ENCODE results near the gene GPR84.
A peak's percentile ranks its signal among the peaks of the same experiment; 100 is the strongest.

The GPR84 gene

DNA sequence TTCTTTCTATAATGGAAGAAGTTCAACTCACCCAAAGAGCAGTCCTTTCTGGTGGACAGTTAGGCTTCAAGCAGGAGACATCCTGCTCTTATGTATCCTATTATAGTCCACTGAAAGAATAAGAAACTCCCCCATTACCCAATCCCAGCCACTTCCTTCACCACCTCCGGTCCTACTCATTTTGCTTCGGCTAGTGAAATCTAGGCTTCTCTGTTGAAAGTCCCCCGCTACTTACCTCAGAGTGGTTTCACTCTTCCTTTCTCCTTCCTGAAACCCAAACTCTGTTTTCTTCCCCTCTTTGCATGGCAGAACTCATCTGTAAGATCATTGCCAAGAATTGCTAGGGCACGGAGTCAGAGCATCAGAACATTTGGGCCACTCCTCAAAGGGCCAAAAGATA lies at the start of gene GPR84:
TSS of gene GPR84 (minus strand) at position 74 of the 400 bp plus-strand sequence. CDS start 635 bp downstream, outside the sequence.
- DNase-seq (ENCODE audit: low read depth in 4 of 4, low spot score in 1 of 4), result no peak

DNA sequence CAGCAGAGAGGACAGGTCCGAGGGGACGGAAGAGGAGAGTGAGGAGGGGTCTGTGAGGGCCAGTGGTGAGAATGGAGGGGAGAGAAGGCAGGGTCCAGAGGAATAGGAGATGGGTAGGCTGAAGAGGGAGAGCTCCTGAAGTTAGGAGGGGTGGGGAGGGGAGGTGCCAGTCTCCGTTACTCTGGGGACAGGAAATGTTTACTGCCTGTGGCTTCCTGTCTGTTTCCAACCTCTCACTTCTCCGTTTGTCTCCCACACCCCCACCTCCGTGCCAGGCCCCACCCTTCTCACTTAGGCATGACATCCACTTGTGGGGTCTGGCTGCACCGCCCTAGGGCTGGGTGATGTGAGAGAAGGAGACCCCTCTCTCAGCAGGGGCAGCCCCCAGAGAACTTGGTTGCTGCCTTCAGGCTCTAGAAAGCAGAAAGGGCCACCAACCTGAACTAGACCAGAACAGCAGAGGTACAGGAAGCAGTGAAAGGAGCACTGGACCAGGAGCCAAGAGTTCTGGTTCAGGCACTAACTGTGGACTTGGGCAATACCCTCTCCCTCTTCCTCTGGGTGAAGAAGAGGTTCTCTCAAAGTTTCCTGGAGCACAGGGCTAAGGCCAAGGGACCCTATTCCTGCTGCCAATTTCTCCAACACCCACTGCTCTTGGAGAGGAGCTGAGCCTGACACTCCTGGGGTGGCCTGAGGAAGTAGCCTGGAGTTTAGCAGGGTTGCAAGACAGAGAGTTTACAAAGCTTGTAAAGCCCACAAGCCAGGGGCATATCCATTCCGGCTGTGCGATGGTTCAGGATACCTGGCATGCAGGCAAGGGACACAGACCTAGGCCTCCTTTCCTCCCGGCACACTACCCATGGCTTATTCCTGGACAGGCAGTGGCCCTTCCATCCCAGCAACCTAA lies 49.3 kb upstream of the GPR84 start:
- peak in 2 of 4 experiments; percentile 30 to 32 for DNase-seq (ENCODE audit: low read depth in 4 of 4, low spot score in 1 of 4)

DNA sequence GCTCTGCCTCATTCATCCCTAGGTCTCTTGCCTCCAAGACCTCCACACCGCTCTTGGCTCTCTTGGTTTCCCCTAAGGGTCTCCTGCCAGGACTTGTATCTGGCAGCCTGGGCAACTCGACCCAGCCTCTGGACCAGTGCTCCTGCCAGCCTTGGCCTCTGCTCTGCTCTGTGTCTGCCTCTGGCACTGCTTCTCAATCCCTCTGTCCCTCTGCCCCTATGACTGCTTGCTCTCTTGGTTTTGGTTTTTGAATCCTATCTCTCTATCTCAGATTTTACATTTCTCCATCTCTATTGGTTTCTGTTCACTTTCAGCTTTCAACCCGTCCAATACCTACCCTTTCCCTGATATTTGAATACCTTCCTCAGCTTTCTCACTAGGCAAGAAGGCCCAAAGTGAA lies 48.5 kb upstream of the GPR84 start:
- DNase-seq (ENCODE audit: low read depth in 4 of 4, low spot score in 1 of 4), result no peak

DNA sequence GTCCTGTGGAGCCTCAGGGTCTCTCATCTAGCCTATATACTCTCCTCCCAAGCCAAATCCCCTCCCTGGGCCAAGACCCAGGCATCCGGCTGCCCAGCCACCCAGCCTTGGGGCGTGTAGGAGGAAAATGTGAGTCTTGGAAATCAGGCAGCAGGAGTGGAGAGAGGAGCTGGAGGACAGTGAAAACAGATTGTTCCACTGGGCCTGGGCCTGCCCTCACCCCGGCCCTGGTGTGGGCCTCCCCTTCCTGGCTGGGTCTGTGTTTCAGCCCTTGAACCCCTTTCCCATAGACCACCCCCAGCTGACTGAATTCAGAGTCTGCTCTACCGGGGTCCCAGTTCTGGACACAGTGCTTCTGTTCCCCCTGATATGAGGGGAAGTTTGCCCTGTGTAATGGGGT lies 48.1 kb upstream of the GPR84 start:
- no peak for DNase-seq (ENCODE audit: low read depth in 4 of 4, low spot score in 1 of 4)

DNA sequence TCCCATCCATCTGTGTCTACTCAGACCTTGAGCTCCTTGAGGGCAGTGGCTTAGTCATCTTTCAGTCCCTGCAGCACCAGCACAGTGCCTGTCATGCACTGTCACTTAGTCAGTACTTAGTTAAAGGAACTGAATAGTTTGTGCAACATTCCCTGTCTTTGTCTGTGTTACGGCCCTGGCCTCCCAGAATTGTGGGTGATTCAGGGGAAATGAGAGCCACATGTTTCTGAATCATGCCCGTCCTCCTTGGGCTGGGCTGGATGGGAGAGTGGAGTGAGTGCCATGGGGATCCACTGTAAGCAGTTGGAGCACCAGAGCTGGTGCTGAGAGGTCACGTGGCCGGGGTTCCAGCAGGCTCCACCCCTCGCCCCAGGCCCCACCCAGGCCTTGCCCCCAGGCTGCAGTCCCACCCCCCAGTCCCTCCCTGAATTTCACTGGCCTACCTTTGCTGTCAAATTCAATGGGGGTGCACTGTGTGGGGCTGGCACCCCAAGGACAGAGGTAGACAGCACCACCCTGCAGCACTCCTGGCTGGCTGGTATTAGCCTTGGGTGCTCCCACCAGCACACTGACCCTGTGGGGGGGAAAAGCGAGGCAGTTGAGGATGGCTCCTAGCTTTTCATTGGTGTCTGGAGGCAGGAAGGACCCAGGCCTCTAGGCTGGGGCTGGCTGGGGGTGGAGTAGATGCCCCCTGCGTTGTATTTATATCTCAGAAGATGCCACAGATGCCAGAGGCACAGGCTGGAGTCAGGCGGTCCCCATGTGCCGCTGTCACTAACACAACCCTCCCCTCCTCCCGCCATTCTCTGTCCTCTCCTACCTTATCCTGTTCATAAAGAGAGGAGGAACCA lies 47.3 kb upstream of the GPR84 start:
- DNase-seq (ENCODE audit: low read depth in 4 of 4, low spot score in 1 of 4), result peak in 3 of 4 experiments; percentile 30 to 59 (median 44)

DNA sequence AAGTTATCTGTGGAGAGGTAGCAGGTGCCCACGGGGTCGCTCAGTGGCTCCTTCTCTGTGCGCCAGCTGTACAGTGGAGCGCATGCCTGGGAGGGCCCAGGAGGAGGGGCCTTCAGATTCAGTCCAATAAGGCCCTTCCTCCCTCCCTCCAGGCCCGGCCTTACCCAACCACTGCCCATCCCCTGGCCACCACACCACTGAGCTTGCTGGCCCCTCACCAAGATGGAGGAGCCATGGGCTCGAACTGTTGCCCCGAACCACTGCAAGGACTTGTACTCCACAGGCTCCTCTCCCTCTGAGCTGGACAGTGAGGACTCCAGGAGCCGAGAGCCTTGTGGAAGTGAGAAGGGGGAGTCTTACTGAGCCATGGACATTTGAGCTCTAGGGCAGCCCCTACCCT lies 45.0 kb upstream of the GPR84 start:
- DNase-seq (ENCODE audit: low read depth in 4 of 4, low spot score in 1 of 4), result no peak

DNA sequence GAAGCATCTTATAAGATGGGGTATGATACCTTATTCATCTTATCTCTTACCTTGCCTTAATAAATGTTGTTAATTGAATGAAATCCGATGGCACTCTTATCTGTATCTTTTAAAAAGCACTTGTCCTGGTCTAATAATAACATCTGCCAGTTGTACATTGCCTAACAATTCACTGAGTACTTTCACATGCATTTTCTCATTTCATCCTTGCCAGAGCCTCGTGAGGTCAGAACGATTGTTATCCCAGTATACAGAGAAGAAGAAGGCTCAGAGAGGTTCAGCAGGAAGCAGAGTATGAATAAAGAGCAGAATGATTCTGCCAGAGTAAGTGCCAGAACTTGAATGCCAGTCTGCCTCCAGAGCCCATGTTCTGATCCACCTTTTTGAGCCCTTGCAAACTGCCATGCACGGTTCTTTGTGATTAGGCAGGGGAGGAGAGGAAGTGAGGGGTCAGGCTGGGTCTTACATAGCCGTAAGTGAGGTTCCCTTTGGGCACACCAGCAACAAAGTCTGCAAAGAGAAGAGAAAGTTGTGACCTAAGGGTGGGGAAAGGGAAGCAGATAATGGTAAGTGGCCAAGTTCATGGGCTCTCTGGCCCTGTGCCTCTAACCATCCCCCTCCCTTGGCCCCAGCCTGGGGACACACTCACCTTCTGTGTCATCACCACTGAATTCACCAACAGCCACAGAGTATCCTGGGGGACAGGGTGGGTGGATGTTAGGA lies 43.1 kb upstream of the GPR84 start:
- no peak for DNase-seq (ENCODE audit: low read depth in 4 of 4, low spot score in 1 of 4)

DNA sequence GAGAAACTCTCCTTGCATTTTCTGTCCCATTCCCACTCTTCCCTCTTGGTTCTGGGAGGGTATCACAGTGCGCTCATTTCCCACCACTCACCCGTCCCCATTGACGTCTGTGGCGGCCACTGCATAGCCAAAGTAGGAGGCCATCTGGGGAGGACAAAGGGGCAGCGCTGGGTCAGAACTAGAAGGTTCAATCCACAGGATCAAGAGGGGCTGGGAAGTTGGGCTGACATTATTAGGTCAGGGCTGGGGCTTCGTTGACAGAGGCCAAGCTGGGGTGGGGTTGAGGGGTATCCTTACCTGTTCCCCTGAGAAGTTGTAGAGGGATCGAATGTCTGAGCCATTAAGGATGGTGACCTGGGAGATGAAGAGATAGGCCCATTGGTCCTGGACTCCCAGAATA lies 41.3 kb upstream of the GPR84 start:
- DNase-seq (ENCODE audit: low read depth in 4 of 4, low spot score in 1 of 4), result no peak

DNA sequence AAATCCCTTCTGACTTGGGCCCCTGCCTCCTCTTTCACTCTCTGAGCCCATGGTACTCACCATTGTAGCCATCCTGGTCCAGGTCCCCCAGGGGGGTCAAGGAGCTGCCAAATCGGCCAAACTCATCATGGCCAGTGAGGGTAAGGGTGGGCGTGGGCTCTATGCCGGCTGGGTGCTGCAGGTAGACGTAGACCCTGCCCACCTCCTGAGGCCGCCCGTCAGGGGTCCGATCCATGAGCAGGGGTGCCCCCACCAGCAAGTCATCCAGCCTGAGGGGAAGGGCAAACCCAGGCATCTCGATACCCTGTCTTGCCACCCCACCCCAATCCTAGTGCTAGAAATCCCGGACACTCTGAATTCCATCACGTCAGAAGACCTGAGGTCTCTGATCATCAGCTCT lies 40.8 kb upstream of the GPR84 start:
- DNase-seq (ENCODE audit: low read depth in 4 of 4, low spot score in 1 of 4), result no peak

DNA sequence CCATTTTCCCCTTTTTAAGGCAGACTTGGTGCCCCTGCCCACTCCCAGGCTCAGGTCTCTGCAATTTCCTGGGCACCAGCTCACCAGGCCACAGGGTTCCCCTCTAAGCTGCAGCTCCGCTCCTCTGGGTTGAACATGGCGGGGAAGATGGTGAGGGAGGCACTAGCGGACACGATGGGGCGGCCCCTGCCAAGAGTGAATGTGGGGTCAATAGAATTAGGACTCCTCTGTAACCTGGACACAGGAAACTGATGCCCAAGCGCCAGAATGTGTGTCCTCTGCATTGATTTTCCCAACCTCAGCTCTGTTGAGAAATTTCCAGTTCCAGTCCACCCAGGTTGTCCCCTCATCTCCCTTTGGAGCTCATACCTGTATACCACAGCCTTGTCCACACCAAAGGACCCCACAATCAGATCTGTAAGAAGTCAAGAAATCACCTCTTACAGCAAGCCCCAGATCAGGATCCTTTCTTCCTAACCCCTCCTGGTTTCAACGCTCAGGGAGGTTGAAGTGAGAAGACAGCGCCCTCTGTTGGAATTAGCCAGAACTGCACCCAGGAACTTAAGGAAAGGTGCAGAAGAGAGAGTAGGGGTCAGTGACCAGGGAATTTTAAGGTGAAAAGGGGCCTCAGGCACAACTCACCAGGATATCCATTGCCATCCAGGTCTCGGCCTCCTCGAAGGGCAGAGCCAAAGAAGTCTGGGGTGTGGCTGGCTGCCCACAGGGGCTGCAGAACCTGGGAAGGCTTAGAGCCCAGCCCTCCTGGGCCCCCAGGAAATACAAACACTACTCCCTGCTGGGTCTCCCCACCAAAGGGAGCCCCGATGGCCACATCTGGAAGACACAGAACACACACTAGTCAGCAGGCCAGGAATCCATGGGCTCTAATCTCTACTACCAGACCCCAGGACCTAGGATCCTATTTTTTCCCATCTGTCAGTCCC lies 40.0 kb upstream of the GPR84 start:
- DNase-seq (ENCODE audit: low read depth in 4 of 4, low spot score in 1 of 4), result peak; percentile 34 to 51 (median 43)

DNA sequence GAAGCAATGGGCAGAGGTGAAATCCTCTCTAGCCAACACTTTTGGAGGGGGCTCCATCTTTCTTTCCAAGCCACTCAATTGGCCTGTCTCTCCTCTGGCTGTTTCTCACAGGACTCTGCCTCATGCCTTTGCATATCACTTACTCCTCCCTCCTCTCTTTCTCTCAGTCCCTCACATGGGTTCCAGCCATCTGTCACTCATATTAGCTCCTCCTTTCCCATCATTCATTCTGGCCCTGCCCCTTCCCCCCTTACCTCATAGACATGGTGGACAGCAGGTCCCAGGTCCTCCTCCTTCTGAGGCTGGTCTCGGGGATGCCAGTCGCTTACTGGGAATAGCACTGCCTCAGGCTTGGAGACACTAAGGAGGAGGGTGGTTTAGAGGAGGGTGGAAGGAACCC lies 36.8 kb upstream of the GPR84 start:
- no peak for DNase-seq (ENCODE audit: low read depth in 4 of 4, low spot score in 1 of 4)

DNA sequence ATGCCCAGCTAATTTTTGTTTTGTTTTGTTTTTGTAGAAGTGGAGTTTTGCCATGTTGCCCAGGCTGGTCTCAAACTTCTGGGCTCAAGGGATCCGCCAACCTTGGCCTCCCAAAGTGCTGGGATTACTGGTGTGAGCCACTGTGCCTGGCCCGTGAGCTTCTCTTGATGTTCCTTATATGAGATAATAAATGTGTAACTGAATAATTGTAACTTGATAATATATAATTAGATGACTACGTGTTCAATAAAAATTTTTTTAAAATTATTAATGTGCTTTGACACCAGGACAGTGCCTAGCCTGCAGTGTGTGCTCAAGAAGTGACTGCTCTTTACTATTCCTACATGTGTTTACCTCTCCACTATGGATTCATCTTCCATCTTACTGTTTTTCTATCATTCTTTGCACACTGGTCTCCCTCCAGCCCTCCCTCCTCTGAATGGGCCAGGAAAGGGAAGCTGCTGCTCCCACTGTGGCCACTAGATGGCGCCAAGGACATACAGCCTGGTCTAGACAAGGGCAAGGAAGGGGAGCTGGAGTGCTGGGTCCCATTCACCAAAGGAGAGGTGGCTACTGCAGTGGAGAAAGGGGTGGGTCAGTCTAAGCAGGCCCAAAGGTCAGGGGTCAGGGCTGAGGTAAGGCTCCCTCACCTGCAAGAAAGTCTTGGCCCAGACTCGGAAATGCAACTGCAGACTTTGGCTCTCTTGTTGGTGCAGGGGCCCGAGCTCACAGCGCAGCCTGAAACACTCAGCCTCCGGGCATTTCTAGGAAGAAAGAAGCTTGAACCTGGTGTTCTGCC lies 34.9 kb upstream of the GPR84 start:
- DNase-seq (ENCODE audit: low read depth in 4 of 4, low spot score in 1 of 4), result peak; percentile 69 to 84 (median 78)

DNA sequence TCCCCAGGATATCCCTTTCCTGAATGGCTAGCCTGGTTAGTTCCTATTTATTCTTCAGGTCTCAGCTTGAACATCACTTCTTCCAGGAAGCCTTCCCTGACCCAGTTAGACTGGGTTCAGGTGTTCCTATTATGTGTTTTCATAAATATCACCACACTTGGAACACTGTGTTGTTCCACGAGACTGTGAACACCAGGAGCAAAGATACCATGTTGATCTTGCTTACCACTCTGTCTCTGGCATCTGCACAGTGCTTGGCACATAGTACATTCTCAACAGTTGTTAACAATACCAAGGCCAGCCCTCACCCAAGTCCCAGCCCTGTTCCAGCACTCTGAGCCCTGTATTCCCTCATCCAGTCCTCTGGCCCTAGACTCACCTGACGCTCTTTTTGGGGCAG lies 33.9 kb upstream of the GPR84 start:
- no peak for DNase-seq (ENCODE audit: low read depth in 4 of 4, low spot score in 1 of 4)

DNA sequence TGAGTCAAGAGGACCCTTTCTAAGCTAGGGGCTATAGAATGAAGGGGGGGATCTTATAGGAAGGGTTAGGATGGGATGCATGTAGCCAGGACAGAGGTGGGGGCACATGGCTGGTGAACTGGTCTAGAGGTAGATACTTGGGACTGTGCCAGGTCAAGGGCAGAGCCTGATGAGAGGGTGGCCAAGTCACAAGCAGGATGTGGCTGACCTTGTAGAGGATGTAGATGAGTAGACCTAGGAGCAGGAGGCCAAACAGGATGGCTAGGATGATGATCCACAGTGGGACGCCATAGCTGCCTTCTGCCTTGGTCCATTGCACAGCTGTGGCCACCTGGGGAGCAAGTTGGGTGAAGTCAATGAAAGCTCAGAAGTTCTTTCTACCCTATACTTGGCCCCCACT lies 32.9 kb upstream of the GPR84 start:
- no peak for DNase-seq (ENCODE audit: low read depth in 4 of 4, low spot score in 1 of 4)

DNA sequence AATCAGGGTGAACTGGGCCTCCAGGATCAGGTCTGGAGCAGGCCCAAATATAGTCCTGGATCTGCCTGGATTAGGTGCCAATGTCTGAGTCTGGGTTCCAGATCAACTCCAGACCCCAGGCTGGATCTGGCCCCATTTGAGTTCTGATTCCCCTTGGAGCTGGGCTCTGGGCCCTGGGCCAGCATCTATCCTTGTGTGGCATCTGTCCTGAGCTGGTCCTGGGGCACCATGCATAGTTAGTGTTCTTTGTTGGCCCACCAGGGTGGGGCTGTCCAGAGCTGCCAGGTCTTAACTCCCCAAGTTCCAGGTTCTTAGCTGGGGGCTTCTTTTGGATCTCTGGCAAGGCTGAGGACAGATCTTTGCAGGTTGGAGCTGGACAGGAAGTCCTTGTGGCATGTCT lies 31.3 kb upstream of the GPR84 start:
- no peak for DNase-seq (ENCODE audit: low read depth in 4 of 4, low spot score in 1 of 4)

DNA sequence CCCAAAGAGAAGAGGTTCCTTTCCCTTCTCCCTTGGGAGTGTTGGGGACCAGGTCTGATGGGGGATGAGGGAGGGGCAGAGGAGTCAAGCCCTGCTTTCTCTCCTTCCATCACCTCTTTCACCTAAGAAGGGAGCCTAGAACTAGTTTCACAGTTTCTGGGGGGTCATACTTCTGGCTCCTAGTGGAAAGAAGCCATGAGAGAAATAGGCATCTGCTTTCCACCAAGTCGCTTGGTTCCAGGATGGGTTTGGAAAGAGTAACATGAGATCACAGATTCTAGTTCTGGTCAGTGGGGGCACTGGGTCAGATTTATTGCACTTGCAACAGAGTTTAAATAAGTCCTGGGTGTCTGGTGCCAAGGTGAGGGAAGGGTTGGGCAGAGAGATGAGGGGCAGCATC lies 30.7 kb upstream of the GPR84 start:
- DNase-seq (ENCODE audit: low read depth in 4 of 4, low spot score in 1 of 4), result no peak

DNA sequence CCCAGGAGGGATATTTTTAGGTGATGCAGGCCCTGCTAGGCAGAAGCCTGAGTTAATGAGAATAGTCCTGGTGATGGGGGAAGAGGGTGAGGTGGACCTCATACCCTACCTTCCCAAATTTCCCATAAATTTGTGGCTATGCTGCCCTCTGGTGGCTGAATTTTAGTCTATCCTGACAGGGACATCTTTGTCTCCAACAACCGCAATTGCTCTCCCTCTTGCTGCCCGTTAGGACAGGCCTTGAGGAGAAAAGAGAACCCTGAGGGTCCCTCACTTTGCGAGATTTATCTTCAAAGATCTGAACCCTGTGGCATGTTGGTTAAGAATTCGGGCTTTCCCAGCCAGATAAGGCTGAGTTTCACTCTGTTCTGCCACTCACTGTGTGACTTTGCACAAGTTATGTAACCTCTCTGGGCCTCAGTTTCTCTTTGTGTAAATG lies 30.0 kb upstream of the GPR84 start:
- DNase-seq (ENCODE audit: low read depth in 4 of 4, low spot score in 1 of 4), result peak in 1 of 4 experiments; percentile 26

DNA sequence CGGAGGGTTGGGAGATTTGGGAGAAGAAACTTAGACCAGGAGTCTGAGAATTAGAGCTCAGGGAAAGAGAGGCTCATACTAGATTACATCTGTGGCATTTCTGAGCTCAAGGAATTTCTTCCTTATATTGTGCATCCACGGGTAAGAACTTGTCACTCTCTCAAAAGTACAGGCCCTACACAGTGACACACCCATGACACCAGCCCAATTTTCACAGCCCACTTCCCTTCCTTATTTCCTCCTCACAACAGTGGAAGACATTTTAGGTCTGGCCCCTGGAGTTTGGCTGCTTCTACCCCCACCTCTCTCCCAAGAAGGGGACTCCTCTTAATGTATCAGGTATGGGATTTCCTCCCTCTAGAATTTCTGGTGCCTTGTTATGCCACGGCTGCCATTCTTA lies 29.5 kb upstream of the GPR84 start:
- DNase-seq (ENCODE audit: low read depth in 4 of 4, low spot score in 1 of 4), result no peak

DNA sequence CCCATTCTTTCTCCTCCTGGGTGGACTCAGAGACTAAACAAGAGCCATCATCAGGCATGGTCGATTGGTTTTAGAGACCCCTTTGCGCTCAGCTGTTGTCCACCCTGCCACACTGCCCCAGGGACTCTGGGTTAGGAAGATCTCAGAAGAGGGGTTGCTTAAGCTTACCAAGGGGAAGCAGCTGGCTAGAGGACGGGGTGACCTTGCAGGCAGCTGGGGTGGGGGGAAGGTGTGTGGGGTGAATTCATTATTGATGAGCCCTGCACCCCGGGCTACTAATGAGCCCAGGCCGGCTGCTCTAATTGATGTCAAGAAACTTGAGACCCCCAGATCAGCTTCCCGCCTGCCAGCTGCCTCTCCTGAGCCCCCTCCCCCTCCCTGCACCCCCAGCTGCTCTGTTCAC lies 28.9 kb upstream of the GPR84 start:
- no peak for DNase-seq (ENCODE audit: low read depth in 4 of 4, low spot score in 1 of 4)

All from stimulated activated CD4-positive, alpha-beta T cell treated with anti-CD3 and anti-CD28 coated beads, Interleukin-1b, Interleukin-23, amount 100 ng/mL, for 24 hours (primary cell).